ENCODE results near the gene GLT8D2.

DNA sequence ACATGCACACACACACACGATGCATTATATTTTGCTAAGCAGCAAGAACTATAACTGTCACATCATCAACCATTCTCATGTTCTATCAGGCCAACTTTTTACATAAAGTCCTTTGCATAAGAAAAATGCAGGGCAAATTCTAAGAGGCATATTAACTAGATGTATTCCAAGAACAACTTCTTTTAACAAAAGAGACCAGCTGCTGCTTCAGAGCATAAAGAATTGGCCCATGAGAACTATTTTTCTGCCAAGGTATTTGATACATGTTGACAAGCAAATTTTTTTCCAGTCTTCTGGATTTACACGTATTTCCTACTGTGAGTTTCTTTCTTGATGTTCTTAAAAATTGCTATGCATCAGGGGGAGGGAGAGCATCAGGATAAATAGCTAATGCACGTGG is 27.2 kb downstream of the GLT8D2 start:
- TF ChIP-seq EZH2 (IDR thresholded peaks at IDR 0.05; ENCODE audit: low read depth, unreplicated experiment) (no peak), POLR2AphosphoS5 (IDR thresholded peaks at IDR 0.05; ENCODE audit: low read depth) (no peak), EZH2phosphoT487 (IDR thresholded peaks at IDR 0.05; ENCODE audit: unreplicated experiment) (no peak)
- TF ChIP-seq, protein P1, sequence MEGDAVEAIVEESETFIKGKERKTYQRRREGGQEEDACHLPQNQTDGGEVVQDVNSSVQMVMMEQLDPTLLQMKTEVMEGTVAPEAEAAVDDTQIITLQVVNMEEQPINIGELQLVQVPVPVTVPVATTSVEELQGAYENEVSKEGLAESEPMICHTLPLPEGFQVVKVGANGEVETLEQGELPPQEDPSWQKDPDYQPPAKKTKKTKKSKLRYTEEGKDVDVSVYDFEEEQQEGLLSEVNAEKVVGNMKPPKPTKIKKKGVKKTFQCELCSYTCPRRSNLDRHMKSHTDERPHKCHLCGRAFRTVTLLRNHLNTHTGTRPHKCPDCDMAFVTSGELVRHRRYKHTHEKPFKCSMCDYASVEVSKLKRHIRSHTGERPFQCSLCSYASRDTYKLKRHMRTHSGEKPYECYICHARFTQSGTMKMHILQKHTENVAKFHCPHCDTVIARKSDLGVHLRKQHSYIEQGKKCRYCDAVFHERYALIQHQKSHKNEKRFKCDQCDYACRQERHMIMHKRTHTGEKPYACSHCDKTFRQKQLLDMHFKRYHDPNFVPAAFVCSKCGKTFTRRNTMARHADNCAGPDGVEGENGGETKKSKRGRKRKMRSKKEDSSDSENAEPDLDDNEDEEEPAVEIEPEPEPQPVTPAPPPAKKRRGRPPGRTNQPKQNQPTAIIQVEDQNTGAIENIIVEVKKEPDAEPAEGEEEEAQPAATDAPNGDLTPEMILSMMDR (conservative IDR thresholded peaks at IDR 0.05; ENCODE audit: low read depth in 2 of 2) = no peak
- TF ChIP-seq, protein P2, sequence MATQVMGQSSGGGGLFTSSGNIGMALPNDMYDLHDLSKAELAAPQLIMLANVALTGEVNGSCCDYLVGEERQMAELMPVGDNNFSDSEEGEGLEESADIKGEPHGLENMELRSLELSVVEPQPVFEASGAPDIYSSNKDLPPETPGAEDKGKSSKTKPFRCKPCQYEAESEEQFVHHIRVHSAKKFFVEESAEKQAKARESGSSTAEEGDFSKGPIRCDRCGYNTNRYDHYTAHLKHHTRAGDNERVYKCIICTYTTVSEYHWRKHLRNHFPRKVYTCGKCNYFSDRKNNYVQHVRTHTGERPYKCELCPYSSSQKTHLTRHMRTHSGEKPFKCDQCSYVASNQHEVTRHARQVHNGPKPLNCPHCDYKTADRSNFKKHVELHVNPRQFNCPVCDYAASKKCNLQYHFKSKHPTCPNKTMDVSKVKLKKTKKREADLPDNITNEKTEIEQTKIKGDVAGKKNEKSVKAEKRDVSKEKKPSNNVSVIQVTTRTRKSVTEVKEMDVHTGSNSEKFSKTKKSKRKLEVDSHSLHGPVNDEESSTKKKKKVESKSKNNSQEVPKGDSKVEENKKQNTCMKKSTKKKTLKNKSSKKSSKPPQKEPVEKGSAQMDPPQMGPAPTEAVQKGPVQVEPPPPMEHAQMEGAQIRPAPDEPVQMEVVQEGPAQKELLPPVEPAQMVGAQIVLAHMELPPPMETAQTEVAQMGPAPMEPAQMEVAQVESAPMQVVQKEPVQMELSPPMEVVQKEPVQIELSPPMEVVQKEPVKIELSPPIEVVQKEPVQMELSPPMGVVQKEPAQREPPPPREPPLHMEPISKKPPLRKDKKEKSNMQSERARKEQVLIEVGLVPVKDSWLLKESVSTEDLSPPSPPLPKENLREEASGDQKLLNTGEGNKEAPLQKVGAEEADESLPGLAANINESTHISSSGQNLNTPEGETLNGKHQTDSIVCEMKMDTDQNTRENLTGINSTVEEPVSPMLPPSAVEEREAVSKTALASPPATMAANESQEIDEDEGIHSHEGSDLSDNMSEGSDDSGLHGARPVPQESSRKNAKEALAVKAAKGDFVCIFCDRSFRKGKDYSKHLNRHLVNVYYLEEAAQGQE (IDR thresholded peaks at IDR 0.05; ENCODE audit: unreplicated experiment) = no peak
